IMR-90 (cell line): ENCODE measurements around the gene ALK. TPM values are rescaled to one million over a fixed set of nuclear protein-coding genes. Genes with fewer than 3 reads are reported as not detected.
A peak's percentile ranks its signal among the peaks of the same experiment; 100 is the strongest.

Source experiments
- ATAC-seq: fragments of 200-7000 bp; cut with Tn5 transposase; 2 replicates; pipeline ENCODE4 v1.9.1; 2020; ENCODE audit warnings: low read depth, mild to moderate bottlenecking, moderate library complexity
- BruUV-seq: library from RNA; stranded (reverse); fragments of 400-500 nt; replicated peaks from 2 replicates; lab custom pipeline; 2021; lab: Mats Ljungman, UMichigan
- CTCF ChIA-PET: fragments of 300-600 bp; formaldehyde crosslinking; extraction: SDS; loops from one replicate; lab custom pipeline; 2021; ENCODE audit warnings: antibody characterized with exemption; lab: Yijun Ruan, JAX
- POLR2A ChIA-PET: fragments of 300-600 bp; sonication (Branson Sonifier 250); formaldehyde crosslinking; loops from one replicate; lab custom pipeline; 2022; ENCODE audit warnings: antibody characterized with exemption; ENCODE audit not compliant: unreplicated experiment; lab: Charles Lee
- DNase-seq: peaks from one replicate; pipeline ENCODE4 v3.0.0; 2013
- H2AFZ ChIP-seq: replicated peaks from 2 replicates; pipeline ENCODE3; 2013; ENCODE audit warnings: low read length, mild to moderate bottlenecking; ENCODE audit not compliant: poor library complexity
- H2AK5ac ChIP-seq: 2 replicates; pipeline ENCODE4 v1.6.1; 2013; ENCODE audit warnings: low read depth, low read length, inconsistent platforms
- H2AK9ac ChIP-seq: replicated peaks from 2 replicates; pipeline ENCODE3; 2013; ENCODE audit warnings: mild to moderate bottlenecking, low read depth, low read length, moderate library complexity; ENCODE audit not compliant: poor library complexity
- H2BK120ac ChIP-seq: 2 replicates; pipeline ENCODE4 v1.6.1; 2013; ENCODE audit warnings: low read depth, low read length, inconsistent platforms
- H2BK15ac ChIP-seq: 3 replicates; pipeline ENCODE4 v1.6.1; 2013; ENCODE audit warnings: low read depth, low read length, inconsistent platforms
- H2BK20ac ChIP-seq: 2 replicates; pipeline ENCODE4 v1.6.1; 2013; ENCODE audit warnings: low read depth, mild to moderate bottlenecking, inconsistent platforms, low read length, moderate library complexity
- H2BK5ac ChIP-seq: 2 replicates; pipeline ENCODE4 v1.6.1; 2013; ENCODE audit warnings: mild to moderate bottlenecking, low read depth, low read length, inconsistent platforms; ENCODE audit not compliant: poor library complexity, severe bottlenecking
- H3K14ac ChIP-seq: replicated peaks from 2 replicates; pipeline ENCODE4 v1.6.1; 2013; ENCODE audit warnings: low read depth, low read length, inconsistent platforms
- H3K18ac ChIP-seq: 2 replicates; pipeline ENCODE4 v1.6.1; 2013; ENCODE audit warnings: low read depth, low read length, control low read depth
- H3K23ac ChIP-seq: 2 replicates; pipeline ENCODE4 v1.6.1; 2013; ENCODE audit warnings: low read depth, low read length, inconsistent platforms
- H3K27ac ChIP-seq: 2 replicates; pipeline ENCODE4 v1.5.1; 2013; ENCODE audit warnings: mild to moderate bottlenecking, control low read depth, low read length; ENCODE audit not compliant: insufficient read depth
- H3K27me3 ChIP-seq: 2 replicates; pipeline ENCODE4 v1.6.1; 2013; ENCODE audit warnings: low read length; ENCODE audit not compliant: control insufficient read depth, insufficient read depth
- H3K36me3 ChIP-seq: 2 replicates; pipeline ENCODE4 v1.6.1; 2013; ENCODE audit warnings: low read length, mixed read lengths; ENCODE audit not compliant: control insufficient read depth, insufficient read depth
- H3K4ac ChIP-seq: 2 replicates; pipeline ENCODE4 v1.6.1; 2013; ENCODE audit warnings: low read depth, low read length, inconsistent platforms
- H3K4me1 ChIP-seq: 2 replicates; pipeline ENCODE4 v1.6.1; 2013; ENCODE audit warnings: low read length, mixed read lengths; ENCODE audit not compliant: control insufficient read depth, insufficient read depth
- H3K4me2 ChIP-seq: 2 replicates; pipeline ENCODE4 v1.6.1; 2013; ENCODE audit warnings: low read depth, mild to moderate bottlenecking, control low read depth, low read length, moderate library complexity
- H3K4me3 ChIP-seq: 2 replicates; pipeline ENCODE4 v1.5.1; 2013; ENCODE audit warnings: low read depth, mild to moderate bottlenecking, control low read depth, low read length, moderate library complexity; ENCODE audit not compliant: insufficient read depth
- H3K56ac ChIP-seq: 2 replicates; pipeline ENCODE4 v1.6.1; 2013; ENCODE audit warnings: low read length, inconsistent platforms; ENCODE audit not compliant: insufficient read depth; ENCODE audit errors: extremely low read depth
- H3K79me1 ChIP-seq, 2 experiments: 2 replicates each; pipeline ENCODE4 v1.6.1; 2013; ENCODE audit warnings: low read length in 2 of 2, inconsistent platforms in 1 of 2, low read depth in 1 of 2
- H3K9ac ChIP-seq: 2 replicates; pipeline ENCODE4 v1.6.1; 2013; ENCODE audit warnings: low read depth, low read length, control low read depth
- H3K9me1 ChIP-seq: 2 replicates; pipeline ENCODE4 v1.6.1; 2013; ENCODE audit warnings: low read length, inconsistent platforms; ENCODE audit not compliant: insufficient read depth
- H3K9me3 ChIP-seq: 2 replicates; pipeline ENCODE4 v1.6.1; 2013; ENCODE audit warnings: low read length; ENCODE audit not compliant: control insufficient read depth, insufficient read depth
- H4K20me1 ChIP-seq: 2 replicates; pipeline ENCODE4 v1.6.1; 2013; ENCODE audit warnings: low read length, inconsistent platforms; ENCODE audit not compliant: insufficient read depth
- H4K5ac ChIP-seq: 2 replicates; pipeline ENCODE4 v1.6.1; 2013; ENCODE audit warnings: mild to moderate bottlenecking, low read depth, low read length, control low read depth
- H4K8ac ChIP-seq, 2 experiments: 2 replicates each; pipeline ENCODE4 v1.6.1; 2013; ENCODE audit warnings: low read depth in 2 of 2, low read length in 2 of 2, control low read depth in 1 of 2, inconsistent platforms in 1 of 2
- H4K91ac ChIP-seq: 2 replicates; pipeline ENCODE4 v1.6.1; 2013; ENCODE audit warnings: low read depth, low read length, inconsistent platforms; ENCODE audit not compliant: insufficient read depth
- CEBPB ChIP-seq: IDR thresholded peaks from 2 replicates; pipeline ENCODE4 v1.6.1; 2012; ENCODE audit warnings: low read depth, low read length, improper control_type of control experiment
- FOS ChIP-seq: fragments of 150-350 bp; IDR thresholded peaks from 2 replicates; pipeline ENCODE4 v1.6.1; 2016; ENCODE audit warnings: low read depth, low read length
- WGBS, 2 experiments: methylation state at CpG; one replicate each; pipeline versions ENCODE4 v1.1.5 to v1.1.7; 2013; ENCODE audit warnings: missing lambda C conversion rate in 2 of 2; ENCODE audit not compliant: insufficient read length in 1 of 2; ENCODE audit errors: extremely low coverage in 2 of 2; 5-methylcytosine and 5-hydroxymethylcytosine counted together
- dilution Hi-C: fragments of 300-500 bp; cut with HindIII; formaldehyde crosslinking; loops from one replicate; pipeline ENCODE4 v1.14.3; 2018; ENCODE audit warnings: low sequenced_read_pairs; ENCODE audit not compliant: unreplicated experiment
- in situ Hi-C: fragments of 300-500 bp; cut with MboI; formaldehyde crosslinking; loops from 3 replicates; pipeline ENCODE4 v1.14.3; 2019; ENCODE audit warnings: low sequenced_read_pairs, inconsistent platforms, mixed read lengths
- intact Hi-C: fragments of 100-400 bp; cut with micrococcal nuclease; formaldehyde crosslinking; loops from 2 replicates; pipeline ENCODE4 v1.10.0; 2022
- polyA plus RNA-seq, 3 experiments: library from polyadenylated mRNA; depleted of rRNA; stranded (reverse); fragments of >200 nt; gene quantifications; 2 replicates each; pipeline ENCODE4 v1.2.3, GENCODE V29; 2012; ENCODE audit warnings: low replicate concordance in 1 of 3
- total RNA-seq: library from RNA; depleted of rRNA; stranded (reverse); fragments of >200 nt; gene quantifications from 2 replicates; pipeline ENCODE4 v1.2.3, GENCODE V29; 2012

The ALK gene
- total and polyA plus RNA-seq, 2 of the 4 experiments (the other 2 are of a cell fraction) = not detected

DNA sequence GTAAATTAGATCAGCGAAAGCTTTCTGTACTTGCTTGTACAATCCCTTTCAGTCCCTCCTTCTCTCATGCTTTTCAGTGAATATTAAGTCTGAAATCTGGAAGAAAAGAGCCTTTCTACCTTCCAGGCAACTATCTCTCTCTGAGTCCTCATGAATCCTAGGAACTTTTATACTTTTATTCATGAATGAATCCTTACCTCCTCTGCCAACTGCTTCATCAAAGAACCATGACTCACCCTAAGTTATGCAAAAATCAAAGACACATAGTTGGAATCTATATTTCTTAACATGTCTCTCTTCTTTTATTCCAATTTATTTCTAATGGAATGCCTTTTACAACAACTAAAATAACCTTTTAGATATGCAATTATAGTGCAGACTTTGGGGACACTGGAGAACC is 412.0 kb downstream of the ALK start:
- H3K9ac ChIP-seq = no peak overlapping the region
- H3K23ac ChIP-seq = no peak overlapping the region
- H2AK5ac ChIP-seq = no peak overlapping the region
- ATAC-seq (no peak), DNase-seq (peak; percentile 33)
- H2AFZ ChIP-seq = no peak overlapping the region
- in situ Hi-C loops (no loop called here), dilution Hi-C loops (no loop called here), intact Hi-C loops (no loop called here)
- H3K4ac ChIP-seq = no peak overlapping the region
- no peak overlapping the region for H3K4me2 ChIP-seq
- H2BK15ac ChIP-seq = no peak overlapping the region
- no peak overlapping the region for H4K5ac ChIP-seq
- no peaks in the 10 kb centered on the region for H3K4me1 ChIP-seq
- H3K9me1 ChIP-seq = no peaks in the 10 kb centered on the region
- peaks cover 2% of the 10 kb centered on the region for H3K9me3 ChIP-seq
- H3K27me3 ChIP-seq = no peaks in the 10 kb centered on the region
- no peak overlapping the region for H2AK9ac ChIP-seq
- H2BK5ac ChIP-seq = peak overlapping the region; percentile 15
- TF ChIP-seq CEBPB (peak; percentile 5; the same call in 1 of the 2 replicates), FOS (no peak)
- WGBS, 2 experiments = no CpG with 5 or more reads among the region's 1 CpG
- no peak overlapping the region for H3K4me3 ChIP-seq
- H2BK120ac ChIP-seq = no peak overlapping the region
- H4K91ac ChIP-seq = no peak overlapping the region
- H3K79me1 ChIP-seq = no peaks in the 10 kb centered on the region
- no peak overlapping the region for H2BK20ac ChIP-seq
- BruUV-seq = no TSS peak
- POLR2A ChIA-PET = no interaction called here
- H3K36me3 ChIP-seq = no peaks in the 10 kb centered on the region
- CTCF ChIA-PET = no interaction called here
- no peak overlapping the region for H3K14ac ChIP-seq
- H4K20me1 ChIP-seq = no peaks in the 10 kb centered on the region
- no peak overlapping the region for H3K18ac ChIP-seq
- no peak overlapping the region for H3K56ac ChIP-seq
- H4K8ac ChIP-seq = no peak overlapping the region
- no peak overlapping the region for H3K27ac ChIP-seq
